ENCODE results near the gene PSD. TPM values are rescaled to one million over a fixed set of nuclear protein-coding genes. Genes with fewer than 3 reads are reported as not detected.

Gene PSD
- total and polyA plus RNA-seq, 2 donors (not counting 3 experiments of a cell fraction or from before 2014, with no cell fraction given) = 0.10 to 0.40 TPM

DNA sequence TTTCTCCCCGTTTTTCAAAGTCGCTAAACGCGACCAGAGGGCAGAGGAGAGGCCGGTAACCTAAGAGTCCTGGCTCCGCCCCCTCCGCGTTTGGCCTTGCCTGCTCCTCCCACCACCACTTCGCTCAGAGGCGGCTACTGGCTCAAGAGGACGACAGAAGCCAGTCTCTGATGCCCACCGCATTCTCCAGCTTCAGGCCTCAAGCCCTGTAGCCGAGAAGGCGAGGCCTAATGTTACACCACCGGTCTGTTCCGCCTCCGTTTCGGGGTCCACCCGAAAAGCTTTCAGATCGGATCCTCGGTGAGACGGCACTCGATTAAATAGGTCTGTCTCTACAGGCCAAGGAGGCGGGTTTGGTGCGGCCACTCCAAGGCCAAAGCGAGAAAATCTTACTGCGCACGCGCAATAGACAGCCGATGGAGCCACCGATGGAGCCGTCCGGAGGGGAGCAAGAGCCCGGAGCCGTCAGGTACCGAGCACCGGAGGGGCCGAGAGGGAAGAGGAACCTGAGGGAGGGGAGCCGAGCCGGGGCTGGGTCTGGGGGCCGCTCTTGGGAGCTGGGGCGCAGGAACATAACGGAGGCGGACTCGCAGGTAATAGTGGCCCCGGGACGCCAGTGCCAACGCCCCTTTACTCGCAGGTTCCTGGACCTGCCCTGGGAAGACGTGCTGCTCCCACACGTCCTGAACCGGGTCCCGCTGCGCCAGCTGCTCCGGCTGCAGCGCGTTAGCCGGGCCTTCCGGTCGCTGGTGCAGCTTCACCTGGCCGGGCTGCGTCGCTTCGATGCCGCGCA, 2.3 kb upstream of the PSD start, which contains the start of gene FBXL15:
TSS of gene FBXL15 (plus strand) at position 123 of the 793 bp plus-strand sequence. CDS start at position 417, 294 bp downstream.
- peak; percentile 95 for FAIRE-seq
- CTCF ChIA-PET = interaction anchor here (0.6 to 6.5 kb wide), 15 partner anchors 9 to 251 kb away, joined by 3 to 74 read pairs (median 21); partner anchors contain the start of genes C10orf95, CUEDC2 and NFKB2

DNA sequence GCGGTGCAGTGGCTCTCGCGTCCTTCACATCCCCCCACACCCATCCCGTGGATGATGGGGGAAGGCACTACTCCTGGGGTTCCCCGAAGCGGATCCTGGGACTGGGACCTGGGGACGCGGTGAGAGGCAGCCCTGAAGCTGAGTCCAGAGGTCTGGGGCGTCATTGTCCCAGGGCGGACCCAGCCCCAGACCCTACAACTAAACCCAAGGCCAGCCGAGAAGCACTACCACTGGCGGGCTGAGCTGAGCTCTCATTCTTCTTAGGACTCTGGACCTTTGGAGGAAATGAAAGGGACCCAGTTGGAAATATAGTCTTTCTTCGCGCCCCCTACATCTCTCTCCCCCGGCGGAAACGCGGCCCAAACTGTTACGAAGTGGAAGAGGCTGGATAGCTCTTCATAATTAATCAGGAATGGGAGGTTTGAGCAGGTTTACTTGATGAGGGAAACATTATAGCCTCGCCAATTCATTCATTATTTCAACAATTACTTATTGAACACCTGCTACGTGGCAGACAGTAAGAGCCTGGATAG, 1.7 kb upstream of the PSD start:
- Histone ChIP-seq H3K4me3 (replicated peaks in 1 of 3; ENCODE audit: insufficient read depth in 1 of 3, low read depth in 1 of 3, low read length in 3 of 3) (peak overlapping the region; percentile 64 to 73 (median 70)), H3K4me1 (ENCODE audit: control insufficient read depth, extremely low read depth, insufficient read depth, low read length) (peaks cover 20% of the 10 kb centered on the region), H3K79me2 (ENCODE audit: control insufficient read depth, insufficient read depth, low read length) (no peaks in the 10 kb centered on the region), H2AFZ (ENCODE audit: low read depth, low read length) (peak overlapping the region; percentile 78), H3K9ac (replicated peaks; ENCODE audit: extremely low read depth, insufficient read depth, low read length) (no peak overlapping the region), H3K9me3 (replicated peaks; ENCODE audit: control insufficient read depth, insufficient read depth, low read length) (no peaks in the 10 kb centered on the region), H3K27ac (ENCODE audit: insufficient read depth, low read depth, low read length) (no peak overlapping the region), H3K36me3 (ENCODE audit: control insufficient read depth in 2 of 2, extremely low read depth in 1 of 2, insufficient read depth in 2 of 2, low read length in 2 of 2) (peaks cover 0 to 9% of the 10 kb centered on the region in 2 experiments), H3K4me2 (ENCODE audit: insufficient read depth, low read length) (peak overlapping the region; percentile 63), H3K9me1 (replicated peaks; ENCODE audit: control insufficient read depth, extremely low read depth, insufficient read depth, low read length) (no peaks in the 10 kb centered on the region), H4K20me1 (replicated peaks; ENCODE audit: control insufficient read depth, extremely low read depth, insufficient read depth, low read length) (no peaks in the 10 kb centered on the region), H3K27me3 (ENCODE audit: control insufficient read depth in 2 of 2, insufficient read depth in 2 of 2, low read length in 2 of 2) (peaks cover 3 to 7% of the 10 kb centered on the region in 2 experiments)
- TF ChIP-seq POLR2A (IDR thresholded peaks at IDR 0.05; ENCODE audit: low read depth, low read length) (no peak), EZH2 (IDR thresholded peaks at IDR 0.05; ENCODE audit: borderline replicate concordance, low read depth, low read length, severe bottlenecking) (no peak)
- no peak for FAIRE-seq
- no peak for DNase-seq (ENCODE audit: low read depth, low spot score)
- CTCF ChIA-PET = interaction anchor here (0.6 to 6.5 kb wide), 9 partner anchors 12 to 251 kb away, joined by 3 to 74 read pairs (median 25); partner anchors contain the start of genes CUEDC2 and NFKB2
- TSS peak; percentile 8 for BruUV-seq (replicated peaks)
- intact Hi-C loops (cut with micrococcal nuclease) (loop anchor here (5.0 kb wide), 3 partner anchors 82 to 227 kb away; partner anchors contain the start of genes ACTR1A and SUFU), dilution Hi-C loops (cut with MboI; ENCODE audit: extremely low pct_ligation_motif_present, low sequenced_read_pairs) (no loop called here)
- POLR2A ChIA-PET = interaction anchor here (0.5 to 1.8 kb wide), 2 partner anchors 12 to 239 kb away, joined by 6 to 11 read pairs; partner anchors contain the start of gene CUEDC2

More for the DNA sequence above, 2.3 kb upstream of the PSD start, which contains the start of gene FBXL15:
- dilution Hi-C loops (cut with MboI; ENCODE audit: extremely low pct_ligation_motif_present, low sequenced_read_pairs) (no loop called here), intact Hi-C loops (cut with micrococcal nuclease) (loop anchor here (1.0 to 5.0 kb wide), 4 partner anchors 29 to 226 kb away; partner anchors contain the start of genes ACTR1A and SUFU)
- POLR2A ChIA-PET = interaction anchor here (0.5 to 1.8 kb wide), 2 partner anchors 12 to 238 kb away, joined by 6 to 11 read pairs; partner anchors contain the start of gene CUEDC2
- H4K20me1 ChIP-seq (replicated peaks; ENCODE audit: control insufficient read depth, extremely low read depth, insufficient read depth, low read length) = no peaks in the 10 kb centered on the region
- H3K4me2 ChIP-seq (ENCODE audit: insufficient read depth, low read length) = peak within 1 kb of the TSS; percentile 67
- DNase-seq (ENCODE audit: low read depth, low spot score) = peak; percentile 96
- no TSS peak for BruUV-seq (replicated peaks)
- peak within 1 kb of the TSS; percentile 64 to 73 (median 70) for H3K4me3 ChIP-seq (replicated peaks in 1 of 3; ENCODE audit: insufficient read depth in 1 of 3, low read depth in 1 of 3, low read length in 3 of 3)
- H2AFZ ChIP-seq (ENCODE audit: low read depth, low read length) = peak within 1 kb of the TSS; percentile 78
- peak within 1 kb of the TSS; percentile 19 for H3K9ac ChIP-seq (replicated peaks; ENCODE audit: extremely low read depth, insufficient read depth, low read length)
- no peaks in the 10 kb centered on the region for H3K9me1 ChIP-seq (replicated peaks; ENCODE audit: control insufficient read depth, extremely low read depth, insufficient read depth, low read length)
- H3K79me2 ChIP-seq (ENCODE audit: control insufficient read depth, insufficient read depth, low read length) = no peaks in the 10 kb centered on the region
- peaks cover 20% of the 10 kb centered on the region for H3K4me1 ChIP-seq (ENCODE audit: control insufficient read depth, extremely low read depth, insufficient read depth, low read length)
- no peaks in the 10 kb centered on the region for H3K9me3 ChIP-seq (replicated peaks; ENCODE audit: control insufficient read depth, insufficient read depth, low read length)
- peaks cover 0 to 9% of the 10 kb centered on the region in 2 experiments for H3K36me3 ChIP-seq (ENCODE audit: control insufficient read depth in 2 of 2, extremely low read depth in 1 of 2, insufficient read depth in 2 of 2, low read length in 2 of 2)
- TF ChIP-seq POLR2AphosphoS5 (IDR thresholded peaks at IDR 0.05; ENCODE audit: insufficient read depth, low read depth, low read length) = peak; percentile 66
- peak; percentile 27 for TF ChIP-seq POLR2A (IDR thresholded peaks at IDR 0.05; ENCODE audit: low read depth, low read length)
- TF ChIP-seq, protein P1, sequence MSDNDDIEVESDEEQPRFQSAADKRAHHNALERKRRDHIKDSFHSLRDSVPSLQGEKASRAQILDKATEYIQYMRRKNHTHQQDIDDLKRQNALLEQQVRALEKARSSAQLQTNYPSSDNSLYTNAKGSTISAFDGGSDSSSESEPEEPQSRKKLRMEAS (IDR thresholded peaks at IDR 0.05; ENCODE audit: insufficient read depth, insufficient read length) = no peak
- H3K27me3 ChIP-seq (ENCODE audit: control insufficient read depth in 2 of 2, insufficient read depth in 2 of 2, low read length in 2 of 2) = peaks cover 3 to 7% of the 10 kb centered on the region in 2 experiments
- no peak within 1 kb of the TSS for H3K27ac ChIP-seq (ENCODE audit: insufficient read depth, low read depth, low read length)
